Choroid plexus epithelial cell (primary cell): ENCODE data around the gene ALS2CL.
"Not testable (repeated sequence)": the region's sequence is repeated elsewhere in the genome, so short reads cannot be mapped to it uniquely, and the experiment has no call there.

Experiments
- DNase-seq: peaks from one replicate; pipeline ENCODE4 v3.0.0-alpha.2; 2010; ENCODE audit warnings: low read depth
- H3K4me3 ChIP-seq: 2 replicates; pipeline ENCODE4 v1.5.1; 2011; ENCODE audit warnings: low read depth, mild to moderate bottlenecking, control low read depth, low read length, moderate library complexity
- CTCF ChIP-seq: conservative IDR thresholded peaks from 2 replicates; pipeline ENCODE4 v1.5.1; 2011; ENCODE audit warnings: low read depth, mild to moderate bottlenecking, control low read depth, inconsistent platforms, low read length, moderate library complexity

ALS2CL gene

GRCh38 chr3:46707601-46708011, 14.1 kb upstream of the ALS2CL start:
- no peak overlapping the region for H3K4me3 ChIP-seq
- TF ChIP-seq CTCF, result no peak
- no peak for DNase-seq

- no peak overlapping the region for H3K4me3 ChIP-seq
- no peak for DNase-seq
- TF ChIP-seq CTCF, result peak; percentile 3
These were observed 13.5 kb upstream of the ALS2CL start for GRCh38 chr3:46706771-46707582.

GRCh38 chr3:46705751-46706552, 12.5 kb upstream of the ALS2CL start:
- peak; percentile 35 for DNase-seq
- peak; percentile 21 for TF ChIP-seq CTCF
- no peak overlapping the region for H3K4me3 ChIP-seq

GRCh38 chr3:46705022-46705530, 11.6 kb upstream of the ALS2CL start:
- no peak overlapping the region for H3K4me3 ChIP-seq
- TF ChIP-seq CTCF, result peak; percentile 96
- peak; percentile 77 for DNase-seq

- DNase-seq, H3K4me3 ChIP-seq: not testable (repeated sequence)
These were observed 10.9 kb upstream of the ALS2CL start for GRCh38 chr3:46704346-46704745.

- TF ChIP-seq CTCF, result no peak
- H3K4me3 ChIP-seq, result no peak overlapping the region
- no peak for DNase-seq
These were observed 9.6 kb upstream of the ALS2CL start for GRCh38 chr3:46703013-46703520.
